Midbrain (tissue), 1 donor: ENCODE data around the gene CCM2L.

Source experiments
- DNase-seq: peaks from one replicate; lab custom pipeline; 2025; lab: John Stamatoyannopoulos, UW

Gene CCM2L

GRCh38 chr20:32010101-32010500, at the start of gene CCM2L:
CCM2L (plus strand) TSS chr20:32010438; CDS start chr20:32010455, 17 bp downstream.
- no peak for DNase-seq

GRCh38 chr20:31962761-31963160, 47.5 kb upstream of the CCM2L start:
- DNase-seq: no peak

- DNase-seq: no peak
These were observed 46.3 kb upstream of the CCM2L start for GRCh38 chr20:31963889-31964288.

- DNase-seq: no peak
These were observed 43.1 kb upstream of the CCM2L start for GRCh38 chr20:31966991-31967655.

- DNase-seq: no peak
These were observed 42.4 kb upstream of the CCM2L start, which contains the start of gene XKR7 for GRCh38 chr20:31967830-31968249. XKR7 (plus strand) TSS chr20:31968151; CDS start chr20:31968176, 25 bp downstream.

- DNase-seq: peak; percentile 63
These were observed 41.7 kb upstream of the CCM2L start for GRCh38 chr20:31968291-31969126.

- DNase-seq: no peak
These were observed 40.2 kb upstream of the CCM2L start for GRCh38 chr20:31969991-31970390.

GRCh38 chr20:31972471-31973021, 37.7 kb upstream of the CCM2L start:
- DNase-seq: no peak

- DNase-seq: no peak
These were observed 35.9 kb upstream of the CCM2L start for GRCh38 chr20:31974296-31974695.

- no peak for DNase-seq
These were observed 35.2 kb upstream of the CCM2L start for GRCh38 chr20:31974951-31975487.

- no peak for DNase-seq
These were observed 34.4 kb upstream of the CCM2L start for GRCh38 chr20:31975874-31976273.

GRCh38 chr20:31977080-31977479, 33.2 kb upstream of the CCM2L start:
- no peak for DNase-seq

- no peak for DNase-seq
These were observed 30.4 kb upstream of the CCM2L start for GRCh38 chr20:31979713-31980426.

GRCh38 chr20:31981784-31982183, 28.5 kb upstream of the CCM2L start:
- no peak for DNase-seq

GRCh38 chr20:31984981-31985471, 25.2 kb upstream of the CCM2L start:
- DNase-seq: no peak

- DNase-seq: no peak
These were observed 22.5 kb upstream of the CCM2L start for GRCh38 chr20:31987744-31988143.

GRCh38 chr20:31988430-31989015, 21.7 kb upstream of the CCM2L start:
- DNase-seq: no peak

GRCh38 chr20:31989030-31989645, 21.1 kb upstream of the CCM2L start:
- no peak for DNase-seq

GRCh38 chr20:31990641-31991338, 19.4 kb upstream of the CCM2L start:
- no peak for DNase-seq

- DNase-seq: no peak
These were observed 18.9 kb upstream of the CCM2L start for GRCh38 chr20:31991339-31991705.
